HS-27A (cell line): ENCODE data around the gene SLC41A2.
"Not testable (repeated sequence)": the region's sequence is repeated elsewhere in the genome, so short reads cannot be mapped to it uniquely, and the experiment has no call there.

Source experiments
- DNase-seq: peaks from one replicate; pipeline ENCODE4 v3.0.0-alpha.2; 2012; ENCODE audit warnings: low read depth, missing footprints

SLC41A2 gene

GRCh38 chr12:104958001-104958804, at the start of gene SLC41A2:
Gene SLC41A2, minus strand, starts transcription at chr12:104958290. Its CDS starts 29,763 bp downstream, at chr12:104928527.
- peak; percentile 86 for DNase-seq

GRCh38 chr12:105001476-105001875, 43.4 kb upstream of the SLC41A2 start:
- no peak for DNase-seq

- no peak for DNase-seq
Measured at GRCh38 chr12:104999347-104999685, 41.2 kb upstream of the SLC41A2 start.

- DNase-seq: no peak
Measured at GRCh38 chr12:104998423-104999346, 40.6 kb upstream of the SLC41A2 start.

GRCh38 chr12:104997541-104997940, 39.5 kb upstream of the SLC41A2 start:
- DNase-seq: no peak

- no peak for DNase-seq
Measured at GRCh38 chr12:104994336-104994735, 36.2 kb upstream of the SLC41A2 start.

- DNase-seq: no peak
Measured at GRCh38 chr12:104991565-104992128, 33.6 kb upstream of the SLC41A2 start.

- DNase-seq: no peak
Measured at GRCh38 chr12:104990950-104991349, 32.9 kb upstream of the SLC41A2 start.

DNA sequence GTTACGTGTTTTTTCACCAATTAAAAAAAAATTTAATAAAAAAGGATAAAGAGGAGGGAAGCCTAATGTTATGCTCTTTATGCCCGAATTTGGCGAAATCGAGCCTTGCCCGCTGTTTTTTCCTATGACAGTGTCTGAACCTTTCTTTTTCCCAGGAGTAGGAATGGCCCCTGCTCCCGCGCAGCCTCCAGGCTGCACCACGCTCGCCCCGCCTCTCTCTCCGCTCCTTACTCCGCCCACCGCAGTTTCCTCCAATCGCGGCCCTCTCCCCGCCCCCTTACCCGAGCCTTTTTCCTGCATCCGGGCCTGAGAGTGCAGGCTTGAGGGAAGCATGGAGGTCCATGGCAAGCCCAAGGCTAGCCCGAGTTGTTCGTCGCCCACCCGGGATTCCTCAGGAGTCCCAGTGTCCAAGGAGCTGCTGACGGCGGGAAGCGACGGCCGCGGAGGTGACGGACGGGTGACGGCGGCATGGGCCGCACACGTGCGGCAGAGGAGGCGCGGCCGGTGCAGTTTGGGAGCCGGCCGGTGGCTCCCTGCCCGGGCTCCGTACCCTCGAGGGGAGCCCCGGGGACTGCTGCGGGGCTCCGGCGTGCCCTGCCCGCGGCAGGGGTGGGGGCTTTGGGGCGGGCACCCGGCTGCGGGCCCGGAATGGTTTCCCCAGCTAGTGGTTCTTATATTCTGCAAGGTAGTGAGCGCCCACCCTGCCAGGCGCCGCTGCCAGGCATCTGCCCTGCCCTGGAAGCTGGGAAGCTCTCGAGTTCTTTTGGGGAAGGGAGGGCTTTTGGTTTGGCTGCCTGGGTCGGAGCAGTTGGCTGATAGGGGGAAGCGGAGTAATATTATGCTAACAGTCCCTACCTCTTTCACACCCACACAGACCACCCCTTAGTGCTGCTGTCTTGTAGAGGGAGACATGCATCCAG, 28.2 kb upstream of the SLC41A2 start, which contains the start of gene NOPCHAP1:
TSS of gene NOPCHAP1 (plus strand) at position 295 of the 920 bp plus-strand sequence. CDS start at position 332, 37 bp downstream.
- DNase-seq: peak; percentile 72

- no peak for DNase-seq
Measured at GRCh38 chr12:104985206-104985605, 27.1 kb upstream of the SLC41A2 start.

DNA sequence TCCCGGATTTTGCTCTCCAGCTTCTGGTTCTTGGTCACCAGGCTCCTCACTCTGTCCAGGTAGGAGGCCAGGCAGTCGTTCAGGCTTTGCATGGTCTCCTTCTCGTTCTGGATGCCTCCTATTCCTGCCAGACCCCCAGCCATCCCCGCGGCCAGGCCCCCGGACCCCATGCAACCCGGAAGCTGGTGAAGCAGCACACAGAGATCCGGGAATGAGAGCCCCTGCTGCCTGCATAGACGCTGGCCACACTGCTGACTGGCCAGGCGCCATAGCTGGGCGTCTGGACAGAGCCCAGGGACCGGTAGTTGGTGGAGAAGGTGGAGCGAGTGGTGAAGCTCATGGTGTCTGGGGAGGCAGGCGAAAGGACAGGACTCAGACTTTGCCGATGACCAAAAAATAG, 19.6 kb upstream of the SLC41A2 start:
- not testable (repeated sequence) for DNase-seq

DNA sequence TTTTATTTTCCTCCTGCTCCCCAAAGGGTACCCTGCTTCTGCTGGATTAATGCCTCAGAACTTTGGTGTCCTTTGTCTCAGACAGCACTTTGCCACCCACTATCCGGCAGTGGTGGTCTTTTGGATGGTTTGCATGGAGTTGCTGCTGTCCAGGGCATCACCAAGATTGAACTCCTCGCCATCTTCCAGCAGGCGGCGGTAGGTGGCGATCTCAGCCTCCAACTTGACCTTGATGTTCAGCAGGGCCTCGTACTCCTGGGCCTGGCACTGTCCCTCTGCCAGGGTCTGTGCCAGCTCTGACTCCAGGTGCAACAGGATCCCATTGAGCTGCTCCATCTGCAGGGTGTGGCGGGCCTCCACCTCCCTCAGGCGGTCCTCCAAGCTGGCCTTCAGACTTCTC, 18.6 kb upstream of the SLC41A2 start:
- DNase-seq: no peak

- DNase-seq: peak; percentile 30
Measured at GRCh38 chr12:104975587-104976343, 17.7 kb upstream of the SLC41A2 start.

- DNase-seq: no peak
Measured at GRCh38 chr12:104974626-104975290, 16.7 kb upstream of the SLC41A2 start.

DNA sequence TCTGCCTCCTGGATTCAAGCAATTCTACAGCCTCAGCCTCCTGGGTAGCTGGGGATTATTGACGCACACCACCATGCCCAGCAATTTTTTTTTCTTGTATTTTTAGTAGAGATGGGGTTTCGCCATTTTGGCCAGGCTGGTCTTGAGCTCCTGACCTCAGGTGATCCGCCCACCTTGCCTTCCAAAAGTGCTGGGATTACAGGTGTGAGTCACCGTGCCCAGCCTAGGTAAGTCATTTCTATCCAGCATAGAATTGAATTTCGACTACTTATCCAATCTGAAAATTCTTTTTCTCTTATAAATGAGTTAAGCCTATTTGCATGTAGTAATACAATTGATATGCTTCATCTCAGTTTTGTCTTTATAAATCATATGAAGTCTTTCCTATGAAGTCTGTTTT, 15.2 kb upstream of the SLC41A2 start:
- no peak for DNase-seq

- DNase-seq: no peak
Measured at GRCh38 chr12:104971306-104971705, 13.2 kb upstream of the SLC41A2 start.

DNA sequence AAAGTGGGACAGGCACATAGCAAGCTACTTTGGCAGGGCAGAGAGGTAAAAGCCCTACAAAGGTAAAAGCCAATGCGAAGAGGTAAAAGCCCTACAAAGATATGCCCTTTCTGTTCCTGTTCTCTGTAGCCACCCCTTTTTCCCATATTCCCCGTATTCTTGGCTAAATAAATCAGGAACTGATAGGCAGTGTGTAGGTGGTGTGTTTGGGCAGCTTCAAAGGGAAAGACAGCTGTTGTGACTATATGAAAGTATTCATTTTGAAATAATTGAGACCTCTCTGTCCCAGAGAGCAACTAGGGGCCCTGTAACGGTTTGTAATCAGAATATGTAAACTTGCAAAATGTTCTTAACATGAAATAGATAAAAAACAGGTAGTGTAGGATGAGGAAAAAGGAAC, 11.3 kb upstream of the SLC41A2 start:
- DNase-seq: no peak

GRCh38 chr12:104966677-104967076, 8.6 kb upstream of the SLC41A2 start:
- no peak for DNase-seq

DNA sequence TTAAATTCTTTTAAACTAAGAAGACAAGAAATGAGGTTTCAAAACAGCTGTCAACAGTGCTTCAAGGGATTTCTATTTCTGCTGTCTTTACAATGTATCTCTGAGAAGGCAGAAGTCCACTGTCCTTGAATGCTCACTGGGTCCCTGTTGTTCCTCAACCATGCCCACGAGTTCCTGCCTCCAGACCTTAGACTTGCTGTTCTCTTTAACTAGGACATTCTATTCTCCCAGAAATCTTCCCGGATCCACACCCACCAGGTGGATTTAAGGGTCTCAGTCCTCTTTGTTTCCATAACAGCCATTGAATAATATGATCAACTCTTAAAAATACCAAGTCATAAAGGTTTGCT, 6.7 kb upstream of the SLC41A2 start:
- DNase-seq: no peak

DNA sequence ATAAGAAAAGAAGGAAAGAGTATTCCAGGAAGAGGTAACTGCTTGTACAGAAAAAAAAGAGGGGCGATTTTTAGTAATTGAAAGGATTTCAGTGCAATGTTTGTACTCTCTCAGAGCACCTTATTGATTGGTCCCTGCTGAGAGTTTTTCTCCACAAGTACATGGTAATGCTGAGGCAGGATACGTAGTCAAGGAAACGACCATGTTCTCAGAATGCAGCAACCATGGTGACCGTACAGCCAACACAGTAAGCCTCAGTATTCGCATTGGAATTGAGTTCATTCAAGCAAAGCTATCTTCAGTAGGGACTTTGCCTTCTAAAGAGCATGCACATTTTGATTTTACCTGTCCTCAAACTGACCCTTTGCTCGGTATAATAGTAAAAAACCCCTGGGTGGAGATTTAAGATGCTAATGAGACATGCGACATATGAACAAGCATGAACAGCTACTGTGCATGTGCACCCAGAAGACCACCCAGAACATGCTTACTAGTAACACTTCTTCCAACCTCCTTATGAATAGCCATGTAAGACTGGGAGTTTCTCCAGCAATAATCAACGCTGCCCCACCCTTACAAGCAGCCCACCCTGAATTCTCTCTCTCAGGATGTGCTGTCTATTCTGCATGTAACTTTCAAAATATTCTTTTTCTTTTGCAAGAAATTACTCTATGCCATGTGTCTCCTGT, 6.2 kb upstream of the SLC41A2 start:
- DNase-seq: no peak
